HCT116 (cell line): ENCODE data around the gene MMP28. TPM values are rescaled to one million over a fixed set of nuclear protein-coding genes. Genes with fewer than 3 reads are reported as not detected.

Source experiments
- ATAC-seq: fragments of 200-7000 bp; cut with Tn5 transposase; 2 replicates; pipeline ENCODE4 v1.9.1; 2020; ENCODE audit warnings: mild to moderate bottlenecking, moderate library complexity
- BruUV-seq: library from RNA; stranded (reverse); fragments of 400-500 nt; replicated peaks from 2 replicates; lab custom pipeline; 2021; lab: Mats Ljungman, UMichigan
- CTCF ChIA-PET: fragments of 300-600 bp; sonication (Branson Sonifier 250); formaldehyde crosslinking; loops from one replicate; lab custom pipeline; 2021; ENCODE audit warnings: antibody characterized with exemption; lab: Charles Lee
- POLR2A ChIA-PET: fragments of 300-600, 350-600 bp; sonication (Branson Sonifier 250); formaldehyde crosslinking; loops from one replicate; lab custom pipeline; 2021; ENCODE audit warnings: antibody characterized with exemption; lab: Charles Lee
- RAD21 ChIA-PET, 2 experiments: fragments of 300-600 bp; sonication (Branson Sonifier 250); formaldehyde crosslinking; loops; one replicate each; lab custom pipeline; 2023; ENCODE audit warnings: low total read pairs in 2 of 2; ENCODE audit not compliant: uncharacterized antibody in 2 of 2, unreplicated experiment in 2 of 2, low non-redundant PET in 1 of 2; lab: Charles Lee
- DNase-seq: peaks from one replicate; pipeline ENCODE4 v3.0.0-alpha.2; 2010; ENCODE audit warnings: low read depth, low spot score
- H2AFZ ChIP-seq: fragments of 200-600 bp; shearing (Covaris generic), sonication (generic); 2 replicates; pipeline ENCODE4 v1.6.1; 2017; ENCODE audit warnings: low read depth, mixed run types, mixed read lengths, antibody characterized with exemption, low read length; ENCODE audit not compliant: poor library complexity, severe bottlenecking
- H3K27ac ChIP-seq: 2 replicates; pipeline ENCODE4 v1.5.1; 2012; ENCODE audit warnings: low read depth, low read length
- H3K27me3 ChIP-seq: fragments of 200-600 bp; sonication (generic); 2 replicates; pipeline ENCODE4 v1.6.1; 2016; ENCODE audit warnings: mixed run types, low read length, mixed read lengths; ENCODE audit not compliant: insufficient read depth
- H3K36me3 ChIP-seq, 2 experiments: fragments of 200-500 bp in 1 of 2; fragments of 200-600 bp in 1 of 2; sonication (Bioruptor generic) in 1 of 2; sonication (generic) in 1 of 2; 2 replicates each; pipeline versions ENCODE4 v1.5.1 to v1.6.1; 2014 to 2016; ENCODE audit warnings: low read length in 2 of 2, inconsistent platforms in 1 of 2, mixed read lengths in 1 of 2, mixed run types in 1 of 2; ENCODE audit not compliant: insufficient read depth in 2 of 2, control insufficient read depth in 1 of 2
- H3K4me1 ChIP-seq, 2 experiments: fragments of 200-600 bp in 1 of 2; sonication (generic) in 1 of 2; 2 replicates each; pipeline versions ENCODE4 v1.5.1 to v1.6.1; 2012 to 2017; ENCODE audit warnings: low read length in 2 of 2, inconsistent platforms in 1 of 2, mild to moderate bottlenecking in 1 of 2, mixed read lengths in 1 of 2, mixed run types in 1 of 2, moderate library complexity in 1 of 2; ENCODE audit not compliant: insufficient read depth in 2 of 2, control insufficient read depth in 1 of 2
- H3K4me2 ChIP-seq: fragments of 200-600 bp; sonication (generic); 2 replicates; pipeline ENCODE4 v1.6.1; 2017; ENCODE audit warnings: mixed run types, low read length, mixed read lengths
- H3K4me3 ChIP-seq, 2 experiments: fragments of 200-600 bp in 1 of 2; sonication (generic) in 1 of 2; replicated peaks in 1 of 2; 2 replicates each; pipeline ENCODE4 v1.5.1; 2011 to 2016; ENCODE audit warnings: low read length in 2 of 2, control low read depth in 1 of 2, low read depth in 1 of 2, mild to moderate bottlenecking in 1 of 2, mixed read lengths in 1 of 2, mixed run types in 1 of 2
- H3K79me2 ChIP-seq: fragments of 200-600 bp; sonication (generic); 2 replicates; pipeline ENCODE4 v1.6.1; 2017; ENCODE audit warnings: mild to moderate bottlenecking, mixed run types, low read length, moderate library complexity, mixed read lengths; ENCODE audit not compliant: insufficient read depth
- H3K9ac ChIP-seq: fragments of 200-600 bp; sonication (generic); 2 replicates; pipeline ENCODE4 v1.6.1; 2016; ENCODE audit warnings: low read length, mixed read lengths
- H3K9me2 ChIP-seq: fragments of 200-600 bp; sonication (generic), shearing (Covaris generic); 2 replicates; pipeline ENCODE4 v1.6.1; 2017; ENCODE audit warnings: mixed run types, mild to moderate bottlenecking, moderate library complexity; ENCODE audit not compliant: insufficient read depth
- H3K9me3 ChIP-seq, 2 experiments: fragments of 200-500 bp in 1 of 2; fragments of 200-600 bp in 1 of 2; sonication (Bioruptor generic) in 1 of 2; sonication (generic) in 1 of 2; 2 replicates each; pipeline ENCODE4 v1.6.1; 2014 to 2017; ENCODE audit warnings: low read length in 2 of 2, mixed read lengths in 2 of 2, inconsistent platforms in 1 of 2, low read depth in 1 of 2, mild to moderate bottlenecking in 1 of 2, mixed run types in 1 of 2, moderate library complexity in 1 of 2; ENCODE audit not compliant: control insufficient read depth in 1 of 2, insufficient read depth in 1 of 2
- H4K20me1 ChIP-seq: fragments of 200-600 bp; sonication (generic), shearing (Covaris generic); 2 replicates; pipeline ENCODE4 v1.6.1; 2017; ENCODE audit warnings: mixed run types, mild to moderate bottlenecking, moderate library complexity; ENCODE audit not compliant: insufficient read depth
- CEBPB ChIP-seq: IDR thresholded peaks from 2 replicates; pipeline ENCODE4 v1.6.1; 2012; ENCODE audit warnings: low read depth
- EGR1 ChIP-seq: IDR thresholded peaks from 2 replicates; pipeline ENCODE4 v1.6.1; 2012; ENCODE audit warnings: low read depth
- EZH2phosphoT487 ChIP-seq: fragments of 200-600 bp; IDR thresholded peaks from 2 replicates; pipeline ENCODE4 v1.6.1; 2018; ENCODE audit warnings: antibody characterized with exemption, borderline replicate concordance
- FOSL1 ChIP-seq: IDR thresholded peaks from 2 replicates; pipeline ENCODE4 v1.6.1; 2012; ENCODE audit warnings: low read depth
- JUND ChIP-seq: IDR thresholded peaks from 2 replicates; pipeline ENCODE4 v1.6.1; 2012
- POLR2A ChIP-seq: IDR thresholded peaks from 2 replicates; pipeline ENCODE4 v1.7.0; 2011; ENCODE audit warnings: borderline replicate concordance; ENCODE audit not compliant: insufficient read depth, insufficient read length; ENCODE audit errors: extremely low read depth
- RAD21 ChIP-seq: IDR thresholded peaks from 2 replicates; pipeline ENCODE4 v1.6.1; 2012; ENCODE audit warnings: low read depth, mild to moderate bottlenecking
- SP1 ChIP-seq: IDR thresholded peaks from 2 replicates; pipeline ENCODE4 v1.6.1; 2012; ENCODE audit warnings: low read depth
- SRF ChIP-seq: IDR thresholded peaks from 2 replicates; pipeline ENCODE4 v1.6.1; 2012; ENCODE audit warnings: low read depth
- TCF7L2 ChIP-seq: IDR thresholded peaks from 2 replicates; pipeline ENCODE4 v1.7.0; 2011; ENCODE audit warnings: borderline replicate concordance, inconsistent platforms; ENCODE audit not compliant: insufficient read depth, insufficient read length; ENCODE audit errors: extremely low read depth
- YY1 ChIP-seq: IDR thresholded peaks from 2 replicates; pipeline ENCODE4 v1.6.1; 2011; ENCODE audit warnings: low read length, low read depth, moderate library complexity, mild to moderate bottlenecking; ENCODE audit not compliant: insufficient replicate concordance; ENCODE audit errors: extremely low read depth
- ZFX ChIP-seq: fragments of 450-650 bp; IDR thresholded peaks from 2 replicates; pipeline ENCODE4 v1.6.1; 2017
- intact Hi-C: fragments of 100-400 bp; cut with micrococcal nuclease; formaldehyde crosslinking; loops from 2 replicates; pipeline ENCODE4 v1.10.0; 2022
- total RNA-seq: library from RNA; stranded (reverse); gene quantifications from one replicate; pipeline ENCODE4 v1.2.1, GENCODE V29; 2021; ENCODE audit not compliant: unreplicated experiment
- TF ChIP-seq, protein P1 (sequence below): IDR thresholded peaks from 2 replicates; pipeline ENCODE4 v1.6.1; 2011; ENCODE audit warnings: mild to moderate bottlenecking, low read length, moderate library complexity; ENCODE audit not compliant: insufficient replicate concordance; ENCODE audit errors: extremely low read depth

Gene MMP28
- total RNA-seq, 1 experiment from 2014 or later: 2.6 TPM

DNA sequence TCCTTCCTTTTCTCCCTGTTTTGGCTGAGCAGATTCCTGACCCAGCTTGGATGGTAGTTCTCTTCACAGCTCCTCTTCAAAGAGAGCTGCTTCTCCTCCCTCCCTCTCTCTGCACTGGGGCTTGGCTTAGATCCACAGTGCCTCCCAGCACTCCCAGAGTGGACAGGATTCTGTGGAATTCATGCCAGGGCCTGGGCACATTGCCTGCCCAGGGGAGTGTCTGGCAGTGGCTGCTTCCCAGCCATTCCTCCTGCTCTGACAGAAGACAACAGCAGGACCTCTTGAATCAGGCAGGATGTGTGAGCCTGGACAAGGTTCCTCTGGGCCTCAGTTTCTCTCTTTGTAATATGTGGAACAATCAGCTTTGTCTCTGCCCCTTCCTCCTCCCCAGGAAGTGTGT, 4.5 kb upstream of the MMP28 start:
- Histone ChIP-seq H4K20me1 (no peaks in the 10 kb centered on the region), H3K27ac (no peak overlapping the region)
- TF ChIP-seq YY1 (no peak), SRF (no peak), TCF7L2 (no peak), RAD21 (no peak), JUND (no peak), EGR1 (no peak), CEBPB (no peak), POLR2A (no peak), FOSL1 (no peak), ZFX (no peak), SP1 (no peak), EZH2phosphoT487 (no peak)
- TF ChIP-seq, protein P1, sequence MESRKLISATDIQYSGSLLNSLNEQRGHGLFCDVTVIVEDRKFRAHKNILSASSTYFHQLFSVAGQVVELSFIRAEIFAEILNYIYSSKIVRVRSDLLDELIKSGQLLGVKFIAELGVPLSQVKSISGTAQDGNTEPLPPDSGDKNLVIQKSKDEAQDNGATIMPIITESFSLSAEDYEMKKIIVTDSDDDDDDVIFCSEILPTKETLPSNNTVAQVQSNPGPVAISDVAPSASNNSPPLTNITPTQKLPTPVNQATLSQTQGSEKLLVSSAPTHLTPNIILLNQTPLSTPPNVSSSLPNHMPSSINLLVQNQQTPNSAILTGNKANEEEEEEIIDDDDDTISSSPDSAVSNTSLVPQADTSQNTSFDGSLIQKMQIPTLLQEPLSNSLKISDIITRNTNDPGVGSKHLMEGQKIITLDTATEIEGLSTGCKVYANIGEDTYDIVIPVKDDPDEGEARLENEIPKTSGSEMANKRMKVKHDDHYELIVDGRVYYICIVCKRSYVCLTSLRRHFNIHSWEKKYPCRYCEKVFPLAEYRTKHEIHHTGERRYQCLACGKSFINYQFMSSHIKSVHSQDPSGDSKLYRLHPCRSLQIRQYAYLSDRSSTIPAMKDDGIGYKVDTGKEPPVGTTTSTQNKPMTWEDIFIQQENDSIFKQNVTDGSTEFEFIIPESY: no peak
- TF ChIP-seq, all 23 proteins: peak for 0
- Histone ChIP-seq H3K27me3 (no peaks in the 10 kb centered on the region), H3K9me2 (no peaks in the 10 kb centered on the region), H3K79me2 (no peaks in the 10 kb centered on the region), H3K9me3 (no peaks in the 10 kb centered on the region), H3K36me3 (no peaks in the 10 kb centered on the region), H2AFZ (no peak overlapping the region), H3K4me2 (no peak overlapping the region), H3K4me1 (peaks cover 9 to 26% of the 10 kb centered on the region in 2 experiments), H3K9ac (no peak overlapping the region), H3K4me3 (no peak overlapping the region)
- ATAC-seq (no peak), DNase-seq (no peak)
- POLR2A ChIA-PET: interaction anchor here (1.1 kb wide), 1 partner anchor 9 kb away, joined by 4 read pairs; the partner anchor contains the start of gene TAF15
- CTCF ChIA-PET: interaction anchor here (0.7 kb wide), 1 partner anchor 36 kb away, joined by 3 read pairs; no protein-coding TSS in a partner anchor
- BruUV-seq: no TSS peak
- RAD21 ChIA-PET: no interaction called here
- intact Hi-C loops: loop anchor here (10.0 kb wide), 1 partner anchor 185 kb away; no protein-coding TSS in a partner anchor
